ENCODE measurements around the gene SLC20A1. TPM values are rescaled to one million over a fixed set of nuclear protein-coding genes. Genes with fewer than 3 reads are reported as not detected.

The SLC20A1 gene
- total and polyA plus RNA-seq, 2 of the 4 experiments (the other 2 are of a cell fraction): 93.6 to 94.1 TPM

DNA sequence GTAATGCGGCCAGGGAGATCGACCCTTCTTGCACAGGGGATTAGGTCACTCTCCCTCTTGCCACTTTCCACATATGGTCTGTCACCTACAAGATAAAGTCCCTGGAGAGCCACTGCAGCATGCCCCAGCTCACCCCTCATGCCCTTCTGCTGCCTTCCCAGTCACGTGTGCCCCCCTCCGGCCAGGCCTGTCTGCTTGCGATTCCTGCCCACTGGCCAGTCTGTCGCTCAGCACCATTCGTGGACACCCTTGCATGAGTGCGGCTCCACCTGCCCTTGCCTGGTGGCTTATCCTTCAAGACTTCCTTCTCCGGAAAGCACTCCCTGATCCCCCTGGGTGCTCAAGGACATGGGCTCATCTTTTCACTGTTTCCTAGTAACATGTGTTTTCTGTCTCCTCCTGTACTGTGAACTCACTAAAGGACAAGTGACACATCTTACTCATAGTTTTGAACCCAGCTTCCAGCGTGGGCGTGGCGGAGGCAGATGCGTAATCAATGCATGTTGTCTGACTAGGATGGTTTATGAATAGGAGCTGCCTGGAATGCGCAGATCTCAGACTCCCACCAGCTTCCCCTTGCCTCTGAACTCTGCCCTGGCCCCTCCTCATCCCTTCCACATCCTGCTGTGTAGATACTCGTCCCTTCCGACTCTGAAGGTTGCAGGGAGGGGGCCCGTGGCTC lies 67.3 kb downstream of the SLC20A1 start:
- H3K4me3 ChIP-seq (ENCODE audit: insufficient read depth, low read depth, low read length): no peak overlapping the region
- peak; percentile 67 for ATAC-seq (ENCODE audit: low read depth)

More for the DNA sequence above, 67.3 kb downstream of the SLC20A1 start:
- Histone ChIP-seq H3K9me1 (ENCODE audit: insufficient read depth, low read length) (peaks cover 7% of the 10 kb centered on the region), H2AK9ac (replicated peaks; ENCODE audit: low read depth, low read length, poor library complexity) (peak overlapping the region; percentile 63), H3K18ac (ENCODE audit: low read depth, low read length) (no peak overlapping the region), H4K8ac (ENCODE audit: low read depth in 2 of 2, low read length in 2 of 2) (peak overlapping the region; percentile 43 to 56; a peak in 3 of 4 replicates), H3K4me1 (ENCODE audit: control insufficient read depth, insufficient read depth, low read length) (peaks cover 8% of the 10 kb centered on the region), H3K4ac (ENCODE audit: low read depth, low read length) (peak overlapping the region; percentile 64; the same call in 1 of the 2 replicates), H3K27ac (ENCODE audit: insufficient read depth, low read length) (no peak overlapping the region; the same call in 1 of the 2 replicates), H4K91ac (ENCODE audit: insufficient read depth, low read depth, low read length) (0 out of 2 replicates have a peak overlapping the region, but pooled peaks have one; percentile 16), H2BK120ac (ENCODE audit: low read depth, low read length) (peak overlapping the region; percentile 63), H3K14ac (replicated peaks; ENCODE audit: low read depth, low read length) (0 out of 2 replicates have a peak overlapping the region, but pooled peaks have one; percentile 13), H2AFZ (replicated peaks; ENCODE audit: low read length, poor library complexity) (peak overlapping the region; percentile 87), H4K20me1 (ENCODE audit: insufficient read depth, low read length) (no peaks in the 10 kb centered on the region), H3K79me1 (ENCODE audit: low read depth in 1 of 2, low read length in 2 of 2) (no peaks in the 10 kb centered on the region), H3K4me2 (ENCODE audit: low read depth, low read length) (no peak overlapping the region), H2BK15ac (ENCODE audit: low read depth, low read length) (peak overlapping the region; percentile 29; the same call in 1 of the 3 replicates), H3K36me3 (ENCODE audit: control insufficient read depth, insufficient read depth, low read length) (no peaks in the 10 kb centered on the region), H2BK20ac (ENCODE audit: low read depth, low read length) (peak overlapping the region; percentile 22; the same call in 1 of the 2 replicates), H4K5ac (ENCODE audit: low read depth, low read length) (no peak overlapping the region), H2AK5ac (ENCODE audit: low read depth, low read length) (peak overlapping the region; percentile 82), H3K27me3 (ENCODE audit: control insufficient read depth, insufficient read depth, low read length) (peaks cover 3% of the 10 kb centered on the region; the same call in 1 of the 2 replicates), H3K56ac (ENCODE audit: extremely low read depth, insufficient read depth, low read length) (no peak overlapping the region), H3K9ac (ENCODE audit: low read depth, low read length) (no peak overlapping the region), H3K9me3 (ENCODE audit: control insufficient read depth, insufficient read depth, low read length) (no peaks in the 10 kb centered on the region), H3K23ac (ENCODE audit: low read depth, low read length) (no peak overlapping the region), H2BK5ac (ENCODE audit: low read depth, low read length, poor library complexity, severe bottlenecking) (peak overlapping the region; percentile 63)
- in situ Hi-C loops (cut with MboI; ENCODE audit: low sequenced_read_pairs) (no loop called here), intact Hi-C loops (cut with micrococcal nuclease) (no loop called here), dilution Hi-C loops (cut with HindIII; ENCODE audit: low sequenced_read_pairs, unreplicated experiment) (no loop called here)
- no TSS peak for BruUV-seq (replicated peaks)
- CTCF ChIA-PET: no interaction called here
- POLR2A ChIA-PET (ENCODE audit: unreplicated experiment): no interaction called here
- peak; percentile 84 for DNase-seq
- peak; percentile 73 for TF ChIP-seq FOS (IDR thresholded peaks at IDR 0.05; ENCODE audit: low read depth, low read length)
- no peak for TF ChIP-seq MAZ (IDR thresholded peaks at IDR 0.05; ENCODE audit: borderline replicate concordance, low read depth, low read length)
- TF ChIP-seq, protein P1, sequence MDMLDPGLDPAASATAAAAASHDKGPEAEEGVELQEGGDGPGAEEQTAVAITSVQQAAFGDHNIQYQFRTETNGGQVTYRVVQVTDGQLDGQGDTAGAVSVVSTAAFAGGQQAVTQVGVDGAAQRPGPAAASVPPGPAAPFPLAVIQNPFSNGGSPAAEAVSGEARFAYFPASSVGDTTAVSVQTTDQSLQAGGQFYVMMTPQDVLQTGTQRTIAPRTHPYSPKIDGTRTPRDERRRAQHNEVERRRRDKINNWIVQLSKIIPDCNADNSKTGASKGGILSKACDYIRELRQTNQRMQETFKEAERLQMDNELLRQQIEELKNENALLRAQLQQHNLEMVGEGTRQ (IDR thresholded peaks at IDR 0.05; ENCODE audit: low read depth, low read length): no peak
- no peak for TF ChIP-seq SMC3 (IDR thresholded peaks at IDR 0.05; ENCODE audit: low read depth, low read length)
- 0 out of 2 replicates have a peak, but pooled peaks have one; percentile 30 for TF ChIP-seq CEBPB (IDR thresholded peaks at IDR 0.05; ENCODE audit: low read depth, low read length)
- TF ChIP-seq, protein P2, sequence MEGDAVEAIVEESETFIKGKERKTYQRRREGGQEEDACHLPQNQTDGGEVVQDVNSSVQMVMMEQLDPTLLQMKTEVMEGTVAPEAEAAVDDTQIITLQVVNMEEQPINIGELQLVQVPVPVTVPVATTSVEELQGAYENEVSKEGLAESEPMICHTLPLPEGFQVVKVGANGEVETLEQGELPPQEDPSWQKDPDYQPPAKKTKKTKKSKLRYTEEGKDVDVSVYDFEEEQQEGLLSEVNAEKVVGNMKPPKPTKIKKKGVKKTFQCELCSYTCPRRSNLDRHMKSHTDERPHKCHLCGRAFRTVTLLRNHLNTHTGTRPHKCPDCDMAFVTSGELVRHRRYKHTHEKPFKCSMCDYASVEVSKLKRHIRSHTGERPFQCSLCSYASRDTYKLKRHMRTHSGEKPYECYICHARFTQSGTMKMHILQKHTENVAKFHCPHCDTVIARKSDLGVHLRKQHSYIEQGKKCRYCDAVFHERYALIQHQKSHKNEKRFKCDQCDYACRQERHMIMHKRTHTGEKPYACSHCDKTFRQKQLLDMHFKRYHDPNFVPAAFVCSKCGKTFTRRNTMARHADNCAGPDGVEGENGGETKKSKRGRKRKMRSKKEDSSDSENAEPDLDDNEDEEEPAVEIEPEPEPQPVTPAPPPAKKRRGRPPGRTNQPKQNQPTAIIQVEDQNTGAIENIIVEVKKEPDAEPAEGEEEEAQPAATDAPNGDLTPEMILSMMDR (conservative IDR thresholded peaks at IDR 0.05; ENCODE audit: low read depth, low read length): no peak
- TF ChIP-seq RFX5 (IDR thresholded peaks at IDR 0.05; ENCODE audit: low read depth, low read length): no peak
- no peak for TF ChIP-seq CHD1 (IDR thresholded peaks at IDR 0.05; ENCODE audit: low read depth, low read length)
- no peak for TF ChIP-seq MAFK (IDR thresholded peaks at IDR 0.05; ENCODE audit: low read depth, low read length)
- no peak for TF ChIP-seq POLR2A (IDR thresholded peaks at IDR 0.05; ENCODE audit: low read depth, low read length)
- TF ChIP-seq RCOR1 (IDR thresholded peaks at IDR 0.05; ENCODE audit: insufficient replicate concordance, low read length): no peak
- 67% methylated on average over 10 of the region's 17 CpGs; no CpG with 5 or more reads in 1 of the 2 experiments for WGBS, 2 experiments (ENCODE audit: extremely low coverage in 2 of 2, insufficient read length in 1 of 2)
